IPS DF 19.7 (cell line): Measurements from ENCODE around the gene HES7.

Experiments used
- DNase-seq: peaks from one replicate; pipeline ENCODE4 v3.0.0-alpha.2; 2013; ENCODE audit warnings: low read depth, low spot score

The HES7 gene

GRCh38 chr17:8142887-8143580, 19.1 kb upstream of the HES7 start:
- no peak for DNase-seq

- DNase-seq, result no peak
These were observed 18.4 kb upstream of the HES7 start for GRCh38 chr17:8142158-8142886.

GRCh38 chr17:8141741-8142140, 17.8 kb upstream of the HES7 start:
- DNase-seq, result no peak

GRCh38 chr17:8141045-8141444, 17.1 kb upstream of the HES7 start:
- DNase-seq, result no peak

- no peak for DNase-seq
These were observed 16.4 kb upstream of the HES7 start for GRCh38 chr17:8140065-8141029.

- DNase-seq, result no peak
These were observed 14.9 kb upstream of the HES7 start for GRCh38 chr17:8138672-8139371.

GRCh38 chr17:8138374-8138671, 14.4 kb upstream of the HES7 start:
- DNase-seq, result no peak

- DNase-seq, result no peak
These were observed 13.9 kb upstream of the HES7 start for GRCh38 chr17:8137645-8138373.

- no peak for DNase-seq
These were observed 10.0 kb upstream of the HES7 start for GRCh38 chr17:8133941-8134340.

GRCh38 chr17:8133399-8133798, 9.5 kb upstream of the HES7 start:
- DNase-seq, result no peak

- DNase-seq, result no peak
These were observed 8.0 kb upstream of the HES7 start for GRCh38 chr17:8131844-8132441.

- no peak for DNase-seq
These were observed 4.3 kb upstream of the HES7 start for GRCh38 chr17:8128125-8128784.

GRCh38 chr17:8126491-8127066, 2.7 kb upstream of the HES7 start:
- no peak for DNase-seq

GRCh38 chr17:8125947-8126490, 2.1 kb upstream of the HES7 start:
- no peak for DNase-seq

GRCh38 chr17:8125154-8125946, 1.4 kb upstream of the HES7 start:
- no peak for DNase-seq

GRCh38 chr17:8124350-8125153, 646 bp upstream of the HES7 start:
- no peak for DNase-seq

GRCh38 chr17:8122924-8123694, 797 bp downstream of the HES7 start:
- no peak for DNase-seq
